PFSK-1 (cell line): ENCODE results near the gene CD82.

Experiments
- FOXP2 ChIP-seq: optimal IDR thresholded peaks from 2 replicates; pipeline ENCODE3; 2011; ENCODE audit warnings: borderline replicate concordance, control low read depth, inconsistent platforms; ENCODE audit not compliant: insufficient read depth; ENCODE audit errors: extremely low read length, extremely low read depth
- POLR2AphosphoS5 ChIP-seq: IDR thresholded peaks from 2 replicates; pipeline ENCODE4 v1.6.1; 2012; ENCODE audit warnings: low read depth, mild to moderate bottlenecking, control low read depth, low read length, moderate library complexity
- SIN3A ChIP-seq: IDR thresholded peaks from 2 replicates; pipeline ENCODE4 v1.6.1; 2012; ENCODE audit warnings: mild to moderate bottlenecking, low read length, moderate library complexity, borderline replicate concordance; ENCODE audit not compliant: insufficient read depth
- TAF1 ChIP-seq: IDR thresholded peaks from 2 replicates; pipeline ENCODE4 v1.6.1; 2012; ENCODE audit warnings: low read length, control low read depth, borderline replicate concordance; ENCODE audit not compliant: insufficient read depth
- TF ChIP-seq, protein P1 (sequence below), 2 experiments: IDR thresholded peaks; 2 replicates each; pipeline versions ENCODE4 v1.6.1 to v1.8.0; 2011 to 2012; ENCODE audit warnings: low read depth in 2 of 2, low read length in 2 of 2, control low read depth in 1 of 2, inconsistent platforms in 1 of 2, mild to moderate bottlenecking in 1 of 2, moderate library complexity in 1 of 2; ENCODE audit not compliant: insufficient read depth in 1 of 2

Gene CD82

DNA sequence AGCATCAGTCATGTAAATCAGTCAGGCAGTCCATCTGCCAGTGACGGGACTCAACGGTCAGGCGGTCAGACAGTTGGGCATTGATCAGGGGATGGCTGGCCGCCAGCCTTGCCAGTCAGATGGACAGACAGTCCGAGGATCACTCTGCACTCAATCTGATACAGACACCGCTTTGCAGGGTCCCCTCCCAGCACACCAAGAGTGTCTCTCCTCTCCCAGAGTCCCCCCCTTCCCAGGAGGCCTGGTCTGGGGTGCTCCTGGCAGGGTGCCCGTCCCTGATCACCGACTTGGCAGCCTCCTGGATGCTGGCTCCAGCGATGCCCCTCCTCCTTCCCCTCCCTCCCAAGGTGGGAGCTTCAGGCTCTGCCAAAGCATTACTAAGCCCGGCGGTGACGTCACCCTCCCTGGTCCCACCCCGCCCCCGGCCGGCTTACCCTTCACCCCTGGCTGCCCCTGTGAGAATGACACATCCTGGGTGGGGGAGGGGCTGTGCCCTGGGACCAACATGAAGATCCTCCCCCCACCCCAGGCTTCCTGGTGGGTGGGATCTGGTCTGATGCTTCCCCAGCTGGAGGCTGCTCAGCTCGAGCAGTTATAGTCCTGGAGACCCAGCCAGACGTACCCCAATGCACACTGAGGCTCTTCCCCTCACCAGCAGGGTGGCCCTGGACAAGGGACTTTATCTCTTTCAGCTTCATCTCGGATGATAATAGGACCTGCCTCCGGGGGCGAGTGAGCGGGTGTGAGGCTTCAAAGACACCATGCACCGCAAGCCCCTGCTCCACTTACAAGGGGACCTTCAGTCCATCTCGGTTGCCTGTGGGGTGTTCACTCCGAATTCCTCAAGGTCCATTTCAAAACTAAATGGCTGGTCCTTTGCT is 69.2 kb downstream of the CD82 start:
- TF ChIP-seq POLR2AphosphoS5: no peak
- no peak for TF ChIP-seq TAF1
- no peak for TF ChIP-seq FOXP2
- TF ChIP-seq SIN3A: no peak
- TF ChIP-seq, protein P1, sequence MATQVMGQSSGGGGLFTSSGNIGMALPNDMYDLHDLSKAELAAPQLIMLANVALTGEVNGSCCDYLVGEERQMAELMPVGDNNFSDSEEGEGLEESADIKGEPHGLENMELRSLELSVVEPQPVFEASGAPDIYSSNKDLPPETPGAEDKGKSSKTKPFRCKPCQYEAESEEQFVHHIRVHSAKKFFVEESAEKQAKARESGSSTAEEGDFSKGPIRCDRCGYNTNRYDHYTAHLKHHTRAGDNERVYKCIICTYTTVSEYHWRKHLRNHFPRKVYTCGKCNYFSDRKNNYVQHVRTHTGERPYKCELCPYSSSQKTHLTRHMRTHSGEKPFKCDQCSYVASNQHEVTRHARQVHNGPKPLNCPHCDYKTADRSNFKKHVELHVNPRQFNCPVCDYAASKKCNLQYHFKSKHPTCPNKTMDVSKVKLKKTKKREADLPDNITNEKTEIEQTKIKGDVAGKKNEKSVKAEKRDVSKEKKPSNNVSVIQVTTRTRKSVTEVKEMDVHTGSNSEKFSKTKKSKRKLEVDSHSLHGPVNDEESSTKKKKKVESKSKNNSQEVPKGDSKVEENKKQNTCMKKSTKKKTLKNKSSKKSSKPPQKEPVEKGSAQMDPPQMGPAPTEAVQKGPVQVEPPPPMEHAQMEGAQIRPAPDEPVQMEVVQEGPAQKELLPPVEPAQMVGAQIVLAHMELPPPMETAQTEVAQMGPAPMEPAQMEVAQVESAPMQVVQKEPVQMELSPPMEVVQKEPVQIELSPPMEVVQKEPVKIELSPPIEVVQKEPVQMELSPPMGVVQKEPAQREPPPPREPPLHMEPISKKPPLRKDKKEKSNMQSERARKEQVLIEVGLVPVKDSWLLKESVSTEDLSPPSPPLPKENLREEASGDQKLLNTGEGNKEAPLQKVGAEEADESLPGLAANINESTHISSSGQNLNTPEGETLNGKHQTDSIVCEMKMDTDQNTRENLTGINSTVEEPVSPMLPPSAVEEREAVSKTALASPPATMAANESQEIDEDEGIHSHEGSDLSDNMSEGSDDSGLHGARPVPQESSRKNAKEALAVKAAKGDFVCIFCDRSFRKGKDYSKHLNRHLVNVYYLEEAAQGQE (IDR thresholded peaks at IDR 0.05; ENCODE audit: insufficient read depth in 1 of 2, low read depth in 2 of 2, low read length in 2 of 2): no peak

DNA sequence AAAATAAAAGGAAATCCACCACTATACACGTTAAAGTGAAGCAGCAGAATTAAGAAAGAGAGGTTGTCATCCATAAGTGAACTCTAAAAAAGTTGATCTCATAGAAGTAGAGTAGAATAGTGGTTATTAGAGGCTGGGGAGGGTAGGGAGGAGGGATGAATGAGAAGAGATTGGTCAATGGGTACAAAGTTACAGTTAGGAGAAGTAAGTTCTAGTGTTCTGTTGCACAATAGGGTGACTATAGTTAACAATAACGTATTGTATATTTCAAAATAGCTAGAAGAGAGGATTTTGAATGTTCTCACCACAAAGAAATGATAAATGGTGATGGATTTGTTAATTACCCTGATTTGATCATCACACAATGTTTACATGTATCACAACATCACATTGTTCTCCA is 72.0 kb downstream of the CD82 start:
- TF ChIP-seq, protein P1 (IDR thresholded peaks at IDR 0.05; ENCODE audit: insufficient read depth in 1 of 2, low read depth in 2 of 2, low read length in 2 of 2): no peak
- TF ChIP-seq FOXP2 (no peak), TAF1 (no peak), POLR2AphosphoS5 (no peak), SIN3A (no peak)

DNA sequence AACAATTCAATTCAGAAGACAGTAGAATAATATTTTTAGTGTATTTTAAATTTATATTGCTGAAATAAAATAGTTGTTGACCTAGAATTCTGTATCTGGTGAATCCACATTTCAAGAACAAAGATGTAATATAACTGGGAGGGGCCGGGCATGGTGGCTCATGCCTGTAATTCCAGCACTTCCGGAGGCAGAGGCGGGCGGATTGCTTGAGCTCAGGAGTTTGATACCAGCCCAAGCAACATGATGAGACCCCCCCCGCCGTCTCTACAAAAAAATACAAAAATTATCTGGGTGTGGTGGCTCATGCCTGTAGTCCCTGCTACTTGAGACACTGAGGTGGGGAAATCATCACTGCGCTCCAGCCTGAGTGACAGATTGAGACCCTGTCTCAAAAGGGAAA is 72.6 kb downstream of the CD82 start:
- TF ChIP-seq POLR2AphosphoS5: no peak
- no peak for TF ChIP-seq SIN3A
- TF ChIP-seq FOXP2: no peak
- TF ChIP-seq TAF1: no peak
- TF ChIP-seq, protein P1 (IDR thresholded peaks at IDR 0.05; ENCODE audit: insufficient read depth in 1 of 2, low read depth in 2 of 2, low read length in 2 of 2): no peak

DNA sequence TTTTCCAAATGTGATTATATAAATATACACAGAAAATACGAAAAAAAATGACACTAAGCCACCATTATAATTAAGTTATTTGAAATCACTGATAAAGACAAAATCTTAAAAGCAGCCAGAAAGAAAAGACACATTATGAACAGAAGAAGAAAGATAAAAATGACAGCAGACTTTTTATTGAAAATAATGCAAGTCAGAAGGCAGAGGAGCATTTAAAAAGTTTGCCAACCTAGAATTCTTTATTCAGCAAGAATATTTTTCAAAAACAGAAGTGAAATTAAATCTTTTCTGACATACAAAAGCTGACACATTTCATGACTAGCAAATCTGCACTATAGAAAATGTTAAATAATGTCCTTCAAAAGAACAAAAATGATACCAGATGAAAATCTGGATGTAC is 77.8 kb downstream of the CD82 start:
- TF ChIP-seq POLR2AphosphoS5 (no peak), TAF1 (no peak), FOXP2 (no peak), SIN3A (no peak)
- TF ChIP-seq, protein P1 (IDR thresholded peaks at IDR 0.05; ENCODE audit: insufficient read depth in 1 of 2, low read depth in 2 of 2, low read length in 2 of 2): no peak
